ENCODE measurements around the gene FGD2.
A peak's percentile ranks its signal among the peaks of the same experiment; 100 is the strongest.
"Not testable (repeated sequence)": the region's sequence is repeated elsewhere in the genome, so short reads cannot be mapped to it uniquely, and the experiment has no call there.

The FGD2 gene

DNA sequence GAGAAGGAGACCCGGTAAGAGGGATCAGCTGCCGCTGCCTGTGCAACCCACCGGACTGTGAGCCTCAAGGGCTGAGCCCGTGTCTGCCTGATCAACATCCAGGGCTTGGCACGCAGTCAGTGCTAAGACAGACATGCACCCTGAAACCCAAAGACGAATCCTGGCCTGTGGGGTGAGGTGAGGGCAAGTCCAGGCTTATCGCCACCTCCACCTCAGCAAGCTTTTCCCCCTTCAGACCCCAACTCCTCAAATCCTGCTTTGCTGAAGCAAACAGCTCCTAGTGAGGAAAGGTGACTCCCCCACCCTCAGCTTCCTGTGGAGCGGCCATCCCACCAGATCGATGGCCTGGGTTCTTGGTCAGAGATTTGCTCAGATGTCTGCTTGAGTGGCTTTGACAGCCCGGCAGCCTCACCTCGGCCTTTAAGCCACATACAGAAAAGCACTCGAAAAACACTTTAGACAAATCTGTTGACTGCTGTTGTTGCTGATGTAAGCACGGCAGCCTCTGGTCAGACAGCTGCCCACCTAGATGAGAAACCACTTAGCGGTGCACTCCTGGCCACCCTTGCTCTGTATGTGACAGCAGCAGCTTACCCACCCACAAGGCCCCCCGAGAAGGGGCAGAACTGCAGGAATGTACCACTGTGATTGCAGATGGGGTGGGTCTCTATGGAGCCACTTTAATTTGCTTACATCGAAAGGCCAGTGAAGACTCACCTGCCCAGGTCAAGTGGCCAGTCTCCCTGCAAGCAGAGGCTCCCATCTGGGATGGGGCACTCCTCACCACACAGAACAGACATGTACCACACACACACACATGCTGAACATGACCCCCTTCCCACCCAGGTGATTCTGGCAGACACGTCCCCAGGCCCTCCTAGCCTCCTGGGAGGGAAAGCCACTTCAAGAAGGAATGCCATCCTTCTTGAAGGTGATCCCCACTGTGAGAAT, 34.3 kb upstream of the FGD2 start:
- DNase-seq: no peak

DNA sequence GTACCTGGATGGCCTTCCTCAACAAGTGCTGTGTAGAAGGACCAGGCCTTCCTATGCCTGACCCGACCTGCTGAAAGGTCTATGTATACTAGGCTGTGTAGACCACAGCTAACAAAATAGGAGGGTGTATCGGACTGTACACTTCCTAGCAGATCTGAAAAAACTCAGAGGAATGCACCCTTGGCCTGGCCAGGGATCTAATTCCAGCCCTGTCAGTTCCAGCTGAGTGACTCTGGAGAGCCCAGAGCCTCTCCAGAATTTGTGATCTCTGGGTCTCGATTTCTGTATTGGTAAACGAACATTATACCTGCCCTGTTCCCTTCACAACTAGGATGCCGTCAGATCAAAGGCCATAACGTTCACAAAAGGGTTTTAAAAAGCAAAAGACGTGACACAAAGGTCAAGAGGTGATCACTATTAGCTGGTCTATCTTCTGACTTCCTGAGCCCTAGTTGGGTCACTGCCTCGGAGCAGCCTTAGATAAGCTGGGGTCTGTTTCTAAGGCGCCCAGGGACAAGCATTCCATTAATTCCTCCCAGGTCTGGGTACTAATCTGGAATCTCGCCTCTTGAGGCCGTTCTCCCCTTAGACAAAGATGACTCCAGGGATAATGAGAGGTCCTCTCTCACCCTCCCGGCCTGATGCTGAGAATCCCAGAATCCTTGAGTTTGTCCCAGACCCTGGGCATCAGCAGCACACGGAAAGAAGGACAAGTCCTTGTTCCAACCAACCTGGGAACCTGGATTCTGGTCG, 33.4 kb upstream of the FGD2 start:
- DNase-seq: no peak

DNA sequence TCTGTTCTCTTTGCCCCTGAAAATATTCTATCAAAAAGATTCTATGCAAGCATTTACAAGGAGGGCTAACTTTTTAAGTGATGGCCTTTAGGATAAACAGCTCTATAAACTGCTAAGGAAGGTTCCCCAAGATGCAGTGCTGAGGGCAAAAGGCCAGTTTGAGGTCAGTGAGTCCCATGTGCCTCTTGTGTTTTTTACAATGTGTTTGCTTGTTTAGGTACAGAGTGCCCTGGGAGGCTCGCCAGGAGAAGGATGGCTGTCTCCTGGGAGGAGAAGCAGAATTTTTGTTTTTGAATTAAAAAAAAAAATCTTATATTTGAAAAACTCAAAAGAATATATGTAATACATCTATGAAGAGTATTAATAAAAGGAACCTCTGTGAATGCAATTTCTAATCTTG, 32.3 kb upstream of the FGD2 start:
- no peak for DNase-seq

GRCh38 chr6:36973647-36974046, 31.8 kb upstream of the FGD2 start:
- no peak for DNase-seq

DNA sequence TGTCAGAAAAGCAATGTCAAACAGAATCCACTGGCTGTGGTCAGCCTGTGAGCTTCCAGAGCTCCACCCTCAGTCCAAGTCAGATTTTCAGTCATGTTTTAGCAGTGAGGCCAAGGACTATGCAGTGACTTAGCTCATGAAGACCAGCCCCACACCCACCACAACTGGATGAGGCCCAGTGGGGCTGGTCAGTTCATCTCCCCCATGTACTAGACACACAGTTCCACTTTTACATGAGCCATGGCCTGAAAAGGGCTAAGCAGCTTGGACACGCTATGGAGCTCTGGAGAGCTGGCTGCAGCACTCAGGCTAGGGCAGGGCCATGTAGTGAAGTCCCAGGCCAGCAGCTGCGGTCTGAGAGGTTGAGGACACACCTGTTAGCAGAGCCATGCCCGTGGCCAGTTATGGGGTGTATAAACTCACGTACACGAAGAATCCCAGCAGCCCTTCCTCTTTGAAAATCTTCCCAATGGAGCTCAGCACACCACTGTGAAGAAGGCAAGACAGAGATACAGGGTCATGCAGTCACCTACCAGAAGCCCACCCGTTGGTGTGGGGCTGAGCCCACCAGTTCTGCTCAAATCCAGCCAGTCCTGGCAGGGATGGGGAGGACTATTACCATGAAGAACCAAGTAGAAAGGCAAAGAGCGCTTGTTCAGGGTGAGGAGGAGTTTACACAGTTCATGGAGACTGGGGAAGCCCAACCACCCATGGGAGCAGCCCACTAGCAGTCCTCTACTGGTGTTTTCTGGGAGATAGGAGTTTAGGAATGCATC, 30.0 kb upstream of the FGD2 start:
- DNase-seq: no peak

GRCh38 chr6:36976007-36976264, 29.5 kb upstream of the FGD2 start:
- DNase-seq: no peak

DNA sequence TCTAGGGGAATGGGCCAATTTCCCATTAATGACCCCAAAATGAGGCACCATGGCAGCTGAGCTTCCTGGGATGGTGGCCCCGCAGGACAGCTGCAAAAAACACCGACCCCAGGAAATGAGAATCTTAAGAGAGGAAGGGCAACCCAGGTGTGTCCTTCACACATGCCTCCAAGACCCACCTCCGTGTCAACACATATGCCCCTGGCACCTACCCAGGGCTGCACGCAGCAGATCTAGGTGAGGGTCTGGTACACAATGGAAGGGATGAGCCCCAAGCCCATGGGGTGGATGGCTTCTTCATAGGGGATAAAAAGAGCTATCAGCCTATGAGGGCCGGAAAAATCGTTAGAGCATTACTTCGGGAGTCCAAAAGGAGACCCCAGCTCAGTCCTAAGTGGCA, 28.9 kb upstream of the FGD2 start:
- no peak for DNase-seq

DNA sequence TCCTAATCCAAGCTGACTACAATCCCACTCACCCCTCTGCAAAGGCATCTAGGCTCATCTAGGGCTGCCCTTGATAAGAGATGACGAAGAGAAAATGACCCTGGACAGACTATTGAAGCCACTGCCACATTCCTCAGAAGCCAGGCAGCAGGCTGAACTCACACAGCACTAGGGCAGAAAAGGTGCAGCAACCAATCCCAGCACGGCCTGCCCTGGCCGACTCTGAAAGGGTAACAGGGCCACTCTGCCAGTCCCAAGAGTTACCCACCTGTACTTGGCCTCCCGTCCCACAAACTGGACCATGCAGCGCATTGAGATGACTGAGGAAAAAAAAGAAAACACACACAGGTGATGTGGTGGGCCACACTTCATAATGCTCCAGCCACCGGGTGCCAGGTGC, 28.5 kb upstream of the FGD2 start:
- DNase-seq: no peak

DNA sequence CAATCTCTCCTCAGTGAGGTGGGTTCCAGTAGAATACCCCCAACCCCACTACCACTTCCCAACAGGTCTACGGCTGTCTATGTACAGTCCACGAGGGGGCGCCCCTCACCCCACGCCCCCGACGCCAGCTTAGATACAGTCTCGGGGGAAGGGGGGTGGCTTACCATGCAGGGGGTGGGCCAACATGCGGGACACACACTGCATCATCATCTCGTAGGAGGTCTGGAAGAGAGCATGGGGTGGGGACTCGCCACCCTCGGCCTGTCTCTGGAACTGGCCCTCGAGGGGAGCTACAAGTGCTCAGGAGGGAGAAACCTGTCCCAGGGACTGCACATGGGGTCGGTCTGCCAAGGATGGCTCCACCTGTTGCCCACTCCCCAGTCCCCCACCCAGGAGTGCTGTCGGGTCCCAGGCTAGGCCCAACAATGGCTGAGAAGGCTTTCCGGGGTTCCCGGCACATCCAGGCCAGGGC, 27.9 kb upstream of the FGD2 start:
- DNase-seq: no peak

DNA sequence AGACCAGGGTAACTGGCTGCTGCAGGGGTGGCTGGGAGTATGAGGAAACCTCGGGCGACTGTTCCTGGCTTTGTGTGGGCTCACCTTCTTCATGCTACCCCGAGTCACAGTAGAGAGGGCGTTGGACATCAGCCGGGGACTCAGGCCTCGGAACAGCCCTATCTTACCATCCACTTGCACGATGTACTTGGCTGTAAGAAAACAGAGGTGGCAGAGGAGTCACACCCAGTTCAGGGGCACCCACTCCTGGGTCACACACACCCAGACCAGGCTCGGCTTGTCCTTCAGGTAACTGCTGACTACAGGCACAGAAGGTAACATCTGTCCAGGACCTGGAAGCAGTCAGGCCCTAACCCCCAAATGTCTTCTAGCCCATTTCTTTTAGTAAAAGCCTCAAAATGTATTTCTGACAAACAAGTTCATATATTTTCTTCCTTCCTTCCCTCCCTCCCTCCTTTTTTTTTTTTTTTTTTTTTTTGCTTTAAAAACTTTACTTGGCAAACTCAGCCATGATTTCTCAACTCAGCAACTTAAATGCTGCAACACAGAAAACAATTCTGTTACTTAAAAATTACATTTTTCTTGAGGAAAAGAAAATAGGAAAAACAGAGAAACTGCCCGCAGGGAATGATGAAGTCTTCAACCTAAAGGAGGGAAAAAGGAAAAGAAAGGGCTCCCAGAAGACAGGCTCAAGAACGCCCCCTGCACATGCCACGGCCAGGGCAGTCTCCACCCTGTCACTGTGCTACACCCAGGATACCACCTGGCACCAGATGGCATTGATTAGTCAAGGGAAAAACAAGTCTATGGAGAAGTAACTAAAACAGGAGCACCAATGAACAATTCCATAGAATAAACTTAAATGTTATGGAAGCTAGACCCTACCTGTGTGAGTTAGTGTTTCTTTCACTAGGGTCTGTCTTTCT, 26.8 kb upstream of the FGD2 start:
- DNase-seq: no peak

DNA sequence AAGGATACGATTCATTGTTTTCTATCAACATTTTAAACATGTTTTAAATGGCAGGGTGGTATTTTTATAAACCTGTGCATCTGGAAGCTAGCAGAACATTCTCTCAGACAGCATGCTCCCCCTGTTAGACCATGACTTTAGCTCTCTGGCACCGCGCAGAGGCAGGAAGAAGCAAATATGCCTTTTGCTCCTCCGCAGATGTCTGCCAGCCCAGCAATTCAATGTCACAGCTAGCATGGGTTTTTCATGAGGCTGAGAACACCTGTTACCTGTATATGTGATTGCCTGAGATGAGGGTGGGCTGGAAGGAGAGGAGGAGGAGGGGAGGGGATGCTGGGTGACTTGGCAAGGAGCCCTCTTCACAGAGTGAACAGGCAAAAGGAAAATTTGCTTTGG, 26.1 kb upstream of the FGD2 start:
- no peak for DNase-seq

DNA sequence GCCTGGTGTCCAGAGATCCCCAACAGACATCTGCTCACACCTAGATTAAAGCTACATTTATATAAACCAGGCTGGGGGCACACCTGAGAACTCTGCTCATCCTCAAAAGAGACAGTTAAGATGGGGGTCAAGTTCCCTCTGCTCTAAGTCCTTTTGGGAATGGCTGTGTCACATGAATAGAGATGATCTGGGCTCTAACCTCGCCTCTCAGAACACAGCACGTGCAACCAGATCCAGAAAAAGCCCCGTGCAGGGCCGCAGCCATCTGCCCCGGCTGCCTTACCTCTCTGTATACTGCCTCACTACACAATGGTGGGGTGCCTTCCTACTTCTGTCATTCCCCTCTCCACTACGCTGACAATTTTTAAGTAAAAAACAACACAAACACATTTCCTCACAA, 25.3 kb upstream of the FGD2 start:
- no peak for DNase-seq

GRCh38 chr6:36980876-36981619, 24.4 kb upstream of the FGD2 start:
- DNase-seq: no peak

DNA sequence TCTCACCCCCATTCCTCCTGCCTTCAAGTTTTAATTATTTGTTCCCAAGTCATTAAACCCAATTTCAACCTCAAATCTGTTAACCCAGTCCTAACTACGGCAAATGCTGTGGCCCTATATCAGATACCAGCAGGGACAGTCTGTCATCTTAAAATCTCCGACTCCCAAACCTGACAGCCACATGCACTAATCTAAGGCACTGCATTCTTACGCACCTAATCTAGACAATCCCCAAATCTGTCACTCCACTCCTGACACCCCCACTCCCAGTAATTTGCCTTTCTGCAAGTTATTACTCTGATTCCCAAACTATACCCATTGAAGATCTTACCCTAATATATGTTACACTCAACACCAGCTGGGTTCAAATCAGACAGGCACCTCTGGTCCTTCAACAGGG, 21.9 kb upstream of the FGD2 start:
- DNase-seq: no peak

DNA sequence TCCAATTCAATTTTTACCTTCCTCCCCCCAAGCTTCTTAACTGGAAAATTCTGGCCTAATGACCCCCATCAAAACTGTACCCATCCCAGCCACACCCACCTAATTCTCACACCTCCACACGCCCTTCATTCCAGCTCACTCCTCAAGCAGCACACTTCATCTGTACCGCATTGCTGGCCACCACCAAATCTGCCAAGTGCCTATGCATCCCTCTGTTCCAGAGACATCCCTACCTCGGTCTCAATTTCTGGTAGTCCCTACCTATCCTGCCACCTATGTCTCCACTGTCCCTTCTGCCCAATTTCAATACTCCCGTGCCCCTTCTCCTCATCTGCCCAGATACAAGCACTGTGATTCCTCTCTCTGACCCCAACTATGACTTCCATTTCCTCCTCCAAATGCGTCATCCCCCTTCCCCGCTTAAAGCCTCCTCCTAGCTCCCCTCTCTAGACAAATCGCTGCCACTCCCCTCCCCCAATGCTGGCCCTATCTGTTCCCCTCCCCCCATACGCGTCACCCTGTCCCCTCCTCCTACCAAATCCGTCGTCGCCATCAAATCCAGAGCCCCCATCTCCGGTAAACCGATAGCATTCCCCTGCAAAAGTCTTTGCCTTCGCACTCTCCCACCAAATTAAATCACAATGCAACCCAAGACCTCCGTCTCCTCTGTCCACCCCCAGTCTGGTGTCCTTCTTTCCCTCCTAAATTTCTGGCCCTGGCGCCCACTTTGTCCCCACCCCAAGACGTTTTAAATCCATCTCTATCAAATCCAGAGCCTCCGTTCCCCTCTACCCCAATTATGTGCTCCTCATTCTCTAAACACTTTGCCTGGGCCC, 20.7 kb upstream of the FGD2 start:
- DNase-seq: peak; percentile 35 to 51

GRCh38 chr6:36985417-36985807, 20.0 kb upstream of the FGD2 start:
- DNase-seq: no peak

DNA sequence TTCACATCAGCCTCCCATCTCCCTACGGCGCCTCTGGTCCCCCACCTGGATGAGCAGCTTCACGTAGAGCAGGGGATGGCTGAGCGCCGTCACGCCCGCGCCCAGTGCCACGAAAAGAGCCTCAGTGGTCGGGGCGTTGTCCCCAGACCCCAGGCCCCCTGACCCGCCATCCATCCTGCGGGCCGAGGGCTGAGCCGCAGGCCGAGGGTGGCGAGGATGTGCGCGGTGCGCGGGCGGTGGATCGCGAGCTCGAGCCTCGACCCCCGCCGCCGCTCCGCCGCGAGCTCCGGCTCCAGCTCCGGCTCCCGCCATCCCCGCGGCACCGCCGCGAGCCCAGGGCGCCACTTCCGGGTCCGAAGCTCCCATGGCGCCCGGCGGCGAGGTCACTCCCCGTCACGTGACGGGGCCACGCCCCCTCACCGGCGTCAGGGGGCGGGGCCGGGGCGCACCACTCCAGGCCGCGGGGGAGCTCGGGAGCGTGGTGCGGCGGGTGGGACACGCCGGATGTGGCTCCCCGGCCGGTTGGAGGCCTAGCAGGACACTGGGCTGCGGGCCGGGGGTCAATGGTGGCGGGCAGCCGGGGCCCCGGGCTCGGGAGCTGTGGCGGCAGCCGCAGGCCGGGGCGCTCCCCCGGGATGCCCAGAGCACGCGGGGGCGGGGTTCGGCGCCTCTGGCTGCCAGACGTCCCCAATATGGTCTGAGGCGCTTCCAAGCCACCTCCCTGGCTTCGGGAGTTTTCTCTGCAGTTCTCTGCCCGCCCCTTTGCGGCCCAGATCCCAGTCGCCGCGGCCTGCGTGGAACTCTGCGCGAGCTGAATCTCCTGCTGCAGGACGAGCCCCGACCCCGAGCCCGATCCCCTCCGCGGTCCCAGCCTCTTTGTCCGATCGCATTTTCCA, 19.4 kb upstream of the FGD2 start, which contains the start of gene MTCH1:
Gene MTCH1, minus strand, starts transcription at position 389 of the 896 bp plus-strand sequence. Its CDS starts 23 bp downstream, at position 366.
- DNase-seq: peak; percentile 67 to 81

DNA sequence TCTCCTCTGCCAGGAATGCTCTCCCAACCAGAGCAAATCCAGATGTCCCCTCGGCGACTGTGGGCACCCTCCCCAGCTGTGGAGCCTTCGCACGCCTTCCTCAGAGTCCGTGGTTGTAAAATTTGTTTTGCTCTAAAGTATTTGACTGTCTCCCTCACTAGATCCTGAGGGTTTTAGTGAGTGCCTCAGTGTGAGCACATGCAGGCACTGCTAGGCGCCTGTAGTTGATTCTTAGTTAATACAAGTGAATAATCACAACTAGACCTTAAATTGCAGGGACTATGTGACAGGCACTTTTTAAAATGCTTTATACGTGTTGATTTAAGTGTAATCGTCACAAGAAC, 18.8 kb upstream of the FGD2 start:
- DNase-seq: no peak

DNA sequence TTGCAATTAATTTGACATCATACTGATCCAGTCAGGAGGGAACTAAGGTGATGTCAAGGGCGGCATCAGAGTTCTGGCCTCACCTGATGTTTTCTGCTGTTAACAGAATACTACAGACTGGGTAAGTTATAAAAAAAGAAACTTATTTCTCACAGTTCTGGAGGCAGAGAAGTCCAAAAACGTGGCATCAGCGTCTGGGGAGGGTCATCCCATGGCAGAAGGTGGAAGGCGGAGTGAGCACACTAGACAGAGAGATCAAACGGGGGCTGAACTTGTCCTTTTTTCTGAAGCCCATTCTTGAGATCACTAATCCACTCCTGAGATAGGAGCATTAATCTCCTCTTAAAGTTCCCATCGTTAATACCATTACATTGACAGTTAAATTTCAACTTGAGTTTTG, 16.2 kb upstream of the FGD2 start:
- no peak for DNase-seq

- not testable (repeated sequence) for DNase-seq
These were observed 15.1 kb upstream of the FGD2 start for GRCh38 chr6:36990401-36990800.
